GM19468 (cell line): ENCODE data around the gene GCC2.

Experiments used
- ATAC-seq: cut with Tn5 transposase; IDR thresholded peaks from one replicate; pipeline ENCODE4 v1.9.1; 2021; ENCODE audit warnings: mild to moderate bottlenecking, moderate library complexity, moderate number of reproducible peaks; ENCODE audit not compliant: unreplicated experiment; ENCODE audit errors: extremely low read depth

The GCC2 gene, protein sequence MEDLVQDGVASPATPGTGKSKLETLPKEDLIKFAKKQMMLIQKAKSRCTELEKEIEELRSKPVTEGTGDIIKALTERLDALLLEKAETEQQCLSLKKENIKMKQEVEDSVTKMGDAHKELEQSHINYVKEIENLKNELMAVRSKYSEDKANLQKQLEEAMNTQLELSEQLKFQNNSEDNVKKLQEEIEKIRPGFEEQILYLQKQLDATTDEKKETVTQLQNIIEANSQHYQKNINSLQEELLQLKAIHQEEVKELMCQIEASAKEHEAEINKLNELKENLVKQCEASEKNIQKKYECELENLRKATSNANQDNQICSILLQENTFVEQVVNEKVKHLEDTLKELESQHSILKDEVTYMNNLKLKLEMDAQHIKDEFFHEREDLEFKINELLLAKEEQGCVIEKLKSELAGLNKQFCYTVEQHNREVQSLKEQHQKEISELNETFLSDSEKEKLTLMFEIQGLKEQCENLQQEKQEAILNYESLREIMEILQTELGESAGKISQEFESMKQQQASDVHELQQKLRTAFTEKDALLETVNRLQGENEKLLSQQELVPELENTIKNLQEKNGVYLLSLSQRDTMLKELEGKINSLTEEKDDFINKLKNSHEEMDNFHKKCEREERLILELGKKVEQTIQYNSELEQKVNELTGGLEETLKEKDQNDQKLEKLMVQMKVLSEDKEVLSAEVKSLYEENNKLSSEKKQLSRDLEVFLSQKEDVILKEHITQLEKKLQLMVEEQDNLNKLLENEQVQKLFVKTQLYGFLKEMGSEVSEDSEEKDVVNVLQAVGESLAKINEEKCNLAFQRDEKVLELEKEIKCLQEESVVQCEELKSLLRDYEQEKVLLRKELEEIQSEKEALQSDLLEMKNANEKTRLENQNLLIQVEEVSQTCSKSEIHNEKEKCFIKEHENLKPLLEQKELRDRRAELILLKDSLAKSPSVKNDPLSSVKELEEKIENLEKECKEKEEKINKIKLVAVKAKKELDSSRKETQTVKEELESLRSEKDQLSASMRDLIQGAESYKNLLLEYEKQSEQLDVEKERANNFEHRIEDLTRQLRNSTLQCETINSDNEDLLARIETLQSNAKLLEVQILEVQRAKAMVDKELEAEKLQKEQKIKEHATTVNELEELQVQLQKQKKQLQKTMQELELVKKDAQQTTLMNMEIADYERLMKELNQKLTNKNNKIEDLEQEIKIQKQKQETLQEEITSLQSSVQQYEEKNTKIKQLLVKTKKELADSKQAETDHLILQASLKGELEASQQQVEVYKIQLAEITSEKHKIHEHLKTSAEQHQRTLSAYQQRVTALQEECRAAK (N-terminal part only)

DNA sequence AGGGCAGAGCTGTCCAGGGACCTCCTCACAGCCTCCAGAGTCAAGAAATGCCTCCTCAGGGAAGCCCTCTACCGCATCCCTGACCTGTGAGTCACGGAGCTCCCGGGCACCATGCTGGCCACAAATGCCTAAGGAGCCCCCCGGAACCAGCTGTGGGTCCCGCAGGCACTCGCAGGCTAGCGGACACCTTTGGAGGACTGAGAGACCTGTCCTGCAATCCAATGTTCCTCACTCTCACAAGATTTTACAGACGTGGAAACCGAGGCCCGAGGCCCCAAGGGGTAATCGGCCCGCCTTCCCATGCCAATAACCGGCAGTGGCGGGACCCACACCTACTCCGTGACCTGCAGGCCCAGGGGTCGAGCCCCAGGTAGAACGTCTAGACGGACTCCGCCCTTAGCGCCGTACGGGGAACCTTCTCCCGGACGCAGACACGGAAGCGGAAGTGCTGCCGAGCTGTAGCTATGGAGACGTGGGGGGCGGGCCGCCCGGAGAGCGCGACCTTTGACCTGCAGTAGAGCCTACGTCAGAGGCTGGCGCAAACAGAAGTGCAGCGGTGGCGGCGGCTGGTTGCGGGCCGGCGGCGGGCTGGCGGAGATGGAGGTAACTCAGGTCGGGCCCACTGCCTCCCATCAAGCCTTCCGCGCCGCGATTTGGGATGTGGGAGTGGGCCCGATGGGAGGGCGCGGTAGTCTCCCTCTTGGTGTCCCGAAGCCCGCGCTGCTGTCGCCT is at the start of gene GCC2:
Gene GCC2 (plus strand): TSS at position 529 of the 732 bp plus-strand sequence. CDS start 69 bp downstream, at position 598.
- ATAC-seq: peak; percentile 97

GRCh38 chr2:108399479-108399878 is 49.5 kb upstream of the GCC2 start:
- no peak for ATAC-seq

DNA sequence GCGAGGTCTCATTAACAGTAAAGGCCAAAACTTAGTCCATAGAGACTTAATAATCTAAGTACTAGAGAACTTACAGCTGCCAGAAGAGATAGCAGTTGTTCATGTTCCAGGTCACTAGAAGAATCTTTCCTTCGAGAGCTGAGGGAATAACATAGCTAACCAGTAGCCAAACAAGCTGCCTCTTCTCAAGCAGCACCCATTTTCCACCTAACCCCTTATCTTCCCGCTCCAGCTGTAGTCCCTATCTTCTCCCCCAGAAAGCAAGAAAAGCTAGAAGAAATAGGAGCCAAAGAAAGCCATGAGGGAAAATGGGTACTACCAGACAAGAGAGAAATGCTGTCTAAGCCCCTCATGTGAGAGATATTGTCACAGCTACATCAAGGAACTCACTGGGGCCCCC is 47.2 kb upstream of the GCC2 start:
- no peak for ATAC-seq

GRCh38 chr2:108403494-108403893 is 45.5 kb upstream of the GCC2 start:
- ATAC-seq: no peak

GRCh38 chr2:108404784-108405397 is 44.1 kb upstream of the GCC2 start:
- no peak for ATAC-seq

DNA sequence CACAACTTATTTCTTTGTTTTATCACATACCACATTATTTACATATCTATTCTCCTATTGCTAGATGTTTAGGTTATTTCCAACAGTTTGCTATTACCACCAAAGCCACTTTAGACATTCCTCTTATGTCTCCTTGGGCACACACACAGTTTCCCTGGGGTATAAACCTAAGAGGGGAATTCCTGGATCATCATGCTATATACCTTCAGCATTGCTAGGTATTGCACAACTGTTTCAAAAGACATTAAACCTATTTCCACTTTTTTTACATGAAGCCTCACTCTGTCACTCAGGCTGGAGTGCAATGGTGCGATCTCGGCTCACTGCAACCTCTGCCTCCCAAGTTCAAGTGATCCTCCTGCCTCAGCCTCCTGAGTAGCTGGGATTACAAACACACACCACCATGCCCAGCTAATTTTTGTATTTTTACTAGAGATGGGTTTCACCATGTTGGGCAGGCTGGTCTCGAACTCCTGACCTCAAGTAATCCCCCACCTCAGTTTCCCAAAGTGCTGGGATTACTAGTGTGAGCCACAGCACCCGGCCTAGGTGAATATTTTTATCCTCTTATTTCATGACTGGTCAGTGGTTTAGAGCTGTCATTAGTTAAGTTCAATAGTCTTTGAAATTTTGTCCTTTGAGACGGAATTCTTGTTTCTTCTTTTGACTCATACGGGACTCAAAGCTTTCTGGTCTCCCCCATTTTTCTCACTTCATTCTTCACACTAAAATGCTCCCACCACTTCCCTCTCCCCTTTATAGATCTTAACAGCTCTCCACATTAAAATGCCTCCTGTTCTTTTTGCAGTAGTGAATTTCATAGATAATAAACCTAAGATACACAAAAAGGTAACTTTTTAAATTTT is 40.9 kb upstream of the GCC2 start:
- ATAC-seq: no peak

- ATAC-seq: no peak
Measured at GRCh38 chr2:108409768-108410167, 39.2 kb upstream of the GCC2 start.

- ATAC-seq: no peak
Measured at GRCh38 chr2:108412995-108413710, 35.9 kb upstream of the GCC2 start.

DNA sequence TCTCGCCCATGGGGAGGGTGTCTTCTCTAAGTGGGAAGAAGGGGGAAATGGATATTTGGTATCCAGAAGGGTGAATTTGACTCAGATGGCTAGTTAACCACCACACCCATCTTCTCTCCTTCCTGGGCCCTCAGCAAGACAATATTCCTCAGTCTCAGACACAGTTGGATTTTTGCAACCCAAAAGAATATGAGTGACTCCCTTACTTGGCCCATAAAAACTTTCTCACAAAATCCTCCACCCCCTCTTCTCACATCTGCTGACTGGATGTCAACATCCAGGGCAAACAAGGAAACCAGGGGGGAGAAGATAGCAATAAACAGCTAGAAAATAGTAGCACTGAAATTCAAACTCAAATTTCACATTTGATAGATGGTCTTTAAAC is 35.3 kb upstream of the GCC2 start:
- ATAC-seq: no peak

DNA sequence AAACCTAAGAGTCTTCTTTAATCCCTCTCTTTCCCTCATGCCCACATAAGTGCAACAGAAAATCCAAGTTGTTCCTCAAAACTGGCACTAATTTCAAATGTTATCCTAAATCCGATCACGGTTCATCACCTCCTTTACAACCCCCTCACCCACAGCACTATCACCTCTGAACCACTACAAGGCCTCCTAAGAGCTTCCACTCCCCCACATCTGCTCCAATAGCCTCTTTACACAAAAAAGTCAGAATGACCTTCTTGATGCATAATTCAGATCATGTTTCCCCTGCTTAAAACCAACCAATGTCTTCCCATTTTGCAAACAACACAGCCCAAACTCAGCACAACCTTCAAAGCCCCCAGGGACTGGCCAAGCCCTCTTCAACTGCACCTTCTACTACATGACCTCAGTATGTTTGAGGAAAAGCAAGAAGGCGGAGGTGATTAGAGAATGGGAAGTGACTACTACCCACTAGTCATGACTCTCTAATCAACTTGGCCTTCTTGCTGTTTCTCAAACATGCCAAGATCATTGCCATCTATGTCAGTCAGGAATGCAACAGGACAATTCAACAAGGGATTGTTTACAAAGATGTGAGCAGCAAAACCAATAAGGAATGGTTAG is 34.6 kb upstream of the GCC2 start:
- ATAC-seq: no peak

- ATAC-seq: no peak
Measured at GRCh38 chr2:108414945-108415344, 34.1 kb upstream of the GCC2 start.

GRCh38 chr2:108417254-108417653 is 31.8 kb upstream of the GCC2 start:
- ATAC-seq: no peak

DNA sequence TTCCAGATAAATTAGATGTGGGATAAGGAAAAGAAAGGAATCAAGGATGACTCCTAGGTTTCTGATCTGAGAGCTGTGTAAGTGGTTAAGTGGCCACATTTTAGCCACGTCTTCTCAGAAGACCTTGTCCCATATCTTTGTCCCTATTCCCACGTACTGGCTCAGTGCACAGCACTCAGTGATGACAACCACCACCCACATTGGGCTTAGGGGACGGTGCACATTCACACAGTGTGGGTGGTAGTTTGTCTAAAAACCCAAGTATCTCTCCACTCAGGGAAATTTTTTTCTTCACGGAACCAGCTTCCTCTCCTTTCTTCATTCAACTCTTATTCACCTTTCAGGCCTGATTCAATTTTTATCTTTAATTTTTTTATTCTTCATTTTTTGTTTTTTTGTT is 30.6 kb upstream of the GCC2 start:
- no peak for ATAC-seq

- no peak for ATAC-seq
Measured at GRCh38 chr2:108423067-108423466, 25.9 kb upstream of the GCC2 start.

DNA sequence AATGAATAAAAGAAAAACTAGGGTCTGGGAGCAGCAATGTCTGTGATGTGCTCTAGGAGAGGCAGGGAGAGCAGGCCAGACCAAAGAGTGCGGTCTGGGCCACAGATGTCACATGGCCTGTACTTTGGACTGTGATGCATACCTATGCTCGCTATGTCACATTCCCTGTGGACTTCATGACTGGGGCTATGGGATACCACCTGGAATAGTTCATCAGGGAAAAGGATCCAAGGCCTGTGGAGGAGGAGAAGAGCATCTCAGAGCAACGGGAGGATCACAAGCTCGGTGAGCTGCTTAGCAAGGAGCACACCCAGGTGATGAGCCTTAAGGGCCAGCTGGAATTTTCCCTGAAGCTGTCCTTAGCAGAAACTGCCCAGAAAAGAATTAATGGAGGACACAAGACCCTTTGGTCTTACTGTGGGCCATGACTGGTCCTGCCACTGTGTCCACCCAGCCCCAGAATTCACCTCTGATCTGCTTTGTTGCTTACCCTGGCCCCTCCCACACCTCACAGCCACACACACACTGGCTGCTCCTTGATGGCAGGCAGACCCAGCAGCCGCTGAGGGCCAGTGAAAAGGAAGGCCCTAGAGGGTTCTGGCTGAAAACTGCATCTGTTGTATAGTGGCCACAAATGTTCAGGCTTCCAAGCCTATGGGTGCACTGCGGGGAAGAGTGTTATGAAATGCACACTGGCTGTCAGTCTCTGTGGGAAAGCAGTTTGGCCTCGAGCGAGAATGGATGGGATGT is 25.3 kb upstream of the GCC2 start:
- no peak for ATAC-seq

- no peak for ATAC-seq
Measured at GRCh38 chr2:108428286-108429009, 20.6 kb upstream of the GCC2 start.
